Left lobe of liver (tissue), 2 donors: ENCODE measurements around the gene ECT2. TPM values are rescaled to one million over a fixed set of nuclear protein-coding genes. Genes with fewer than 3 reads are reported as not detected.
"Not testable (repeated sequence)": the region's sequence is repeated elsewhere in the genome, so short reads cannot be mapped to it uniquely, and the experiment has no call there.

Source experiments
- ATAC-seq: fragments of 200-7000 bp; cut with Tn5 transposase; one replicate; pipeline ENCODE4 v1.9.1; 2020; ENCODE audit warnings: mild to moderate bottlenecking, moderate library complexity
- DNase-seq: peaks from one replicate; pipeline ENCODE4 v3.0.0-alpha.2; 2020; ENCODE audit warnings: low spot score
- total RNA-seq: library from RNA; stranded (reverse); gene quantifications from one replicate; pipeline ENCODE4 v1.2.1, GENCODE V29; 2021
- donor health status: DM: no; HTN: no; CAD: no; lungs with moderate emphysema.
- donor health status: DM: no; HTN: yes; CAD: no.

Gene ECT2
- total RNA-seq: 1.6 TPM

GRCh38 chr3:172750368-172751174 is at the start of gene ECT2:
Gene ECT2 (plus strand): TSS chr3:172750726. CDS start chr3:172754531, 3,805 bp downstream.
- peak; percentile 98 for ATAC-seq

GRCh38 chr3:172700936-172701455 is 49.5 kb upstream of the ECT2 start:
- ATAC-seq: no peak
- no peak for DNase-seq

More at GRCh38 chr3:172750368-172751174, at the start of gene ECT2:
- DNase-seq: peak; percentile 99

GRCh38 chr3:172701751-172702150 is 48.8 kb upstream of the ECT2 start:
- DNase-seq (no peak), ATAC-seq (peak; percentile 49)

GRCh38 chr3:172702256-172702655 is 48.3 kb upstream of the ECT2 start:
- DNase-seq (no peak), ATAC-seq (no peak)

- ATAC-seq, DNase-seq: not testable (repeated sequence)
These were observed 47.8 kb upstream of the ECT2 start for GRCh38 chr3:172702731-172703130.

GRCh38 chr3:172704001-172704400 is 46.5 kb upstream of the ECT2 start:
- DNase-seq (no peak), ATAC-seq (no peak)

GRCh38 chr3:172705170-172705569 is 45.4 kb upstream of the ECT2 start:
- ATAC-seq: no peak
- no peak for DNase-seq

GRCh38 chr3:172707030-172707429 is 43.5 kb upstream of the ECT2 start:
- no peak for DNase-seq

GRCh38 chr3:172707967-172708366 is 42.6 kb upstream of the ECT2 start:
- DNase-seq (no peak), ATAC-seq (no peak)

More at GRCh38 chr3:172707030-172707429, 43.5 kb upstream of the ECT2 start:
- no peak for ATAC-seq

- DNase-seq (no peak), ATAC-seq (no peak)
These were observed 41.4 kb upstream of the ECT2 start for GRCh38 chr3:172708921-172709773.

GRCh38 chr3:172709774-172710663 is 40.5 kb upstream of the ECT2 start:
- DNase-seq (peak; percentile 47), ATAC-seq (peak; percentile 50)

- ATAC-seq: peak; percentile 99
- peak; percentile 90 for DNase-seq
These were observed 39.7 kb upstream of the ECT2 start, which contains the start of gene NCEH1 for GRCh38 chr3:172710664-172711453. Gene NCEH1 (minus strand): TSS chr3:172711067. CDS start chr3:172710984, 83 bp downstream.

GRCh38 chr3:172711454-172711795 is 39.1 kb upstream of the ECT2 start:
- DNase-seq (no peak), ATAC-seq (peak; percentile 29)

- ATAC-seq (no peak), DNase-seq (no peak)
These were observed 37.2 kb upstream of the ECT2 start for GRCh38 chr3:172713316-172713715.

GRCh38 chr3:172716476-172716875 is 34.0 kb upstream of the ECT2 start:
- peak; percentile 39 for ATAC-seq
- DNase-seq: no peak

GRCh38 chr3:172717493-172718088 is 32.9 kb upstream of the ECT2 start:
- DNase-seq (no peak), ATAC-seq (peak; percentile 60)

- not testable (repeated sequence) for ATAC-seq, DNase-seq
These were observed 27.9 kb upstream of the ECT2 start for GRCh38 chr3:172722536-172723040.

- ATAC-seq (no peak), DNase-seq (no peak)
These were observed 24.1 kb upstream of the ECT2 start for GRCh38 chr3:172726380-172726779.

GRCh38 chr3:172735014-172735413 is 15.5 kb upstream of the ECT2 start:
- ATAC-seq: no peak

More at GRCh38 chr3:172735014-172735413, 15.5 kb upstream of the ECT2 start:
- no peak for DNase-seq
